ENCODE results near the gene SKAP2. TPM values are rescaled to one million over a fixed set of nuclear protein-coding genes. Genes with fewer than 3 reads are reported as not detected.

SKAP2 gene
- polyA plus RNA-seq, 3 donors, result 19.2 to 204 (median 158) TPM

GRCh38 chr7:26688388-26688787, 176.0 kb downstream of the SKAP2 start:
- Mint-ChIP-seq H3K36me3 (peaks cover 42 to 53% of the 10 kb centered on the region in 2 donors), H3K4me1 (peaks cover 14% of the 10 kb centered on the region), H3K27me3 (ENCODE audit: low read depth in 3 of 3) (peaks cover 0 to 2% (median 0%) of the 10 kb centered on the region in 3 donors), H3K9me3 (no peaks in the 10 kb centered on the region), H3K27ac (no peak overlapping the region), H3K4me3 (no peak overlapping the region)
- peaks cover 3 to 12% of the 10 kb centered on the region in 2 donors for H3K4me1 ChIP-seq (ENCODE audit: control insufficient read depth in 1 of 2, insufficient read depth in 2 of 2, low read length in 2 of 2)
- no peaks in the 10 kb centered on the region for H3K27me3 ChIP-seq (ENCODE audit: control insufficient read depth in 2 of 2, insufficient read depth in 2 of 2, low read length in 2 of 2)
- H3K9ac ChIP-seq (ENCODE audit: insufficient read depth, low read length, poor library complexity, severe bottlenecking), result no peak overlapping the region
- H2AFZ ChIP-seq (ENCODE audit: insufficient read depth, low read depth, low read length, poor library complexity, severe bottlenecking), result no peak overlapping the region
- H3K9me3 ChIP-seq (replicated peaks in 1 of 2; ENCODE audit: control insufficient read depth in 1 of 2, insufficient read depth in 1 of 2, low read length in 2 of 2), result no peaks in the 10 kb centered on the region
- H3K36me3 ChIP-seq (replicated peaks in 1 of 2; ENCODE audit: control insufficient read depth in 1 of 2, insufficient read depth in 2 of 2, low read length in 2 of 2), result peaks cover 7 to 48% of the 10 kb centered on the region in 2 donors
- no peak overlapping the region for H3K27ac ChIP-seq (ENCODE audit: low read depth in 1 of 2, low read length in 2 of 2)
- no peak overlapping the region for H3K4me2 ChIP-seq (replicated peaks; ENCODE audit: extremely low read depth, low read length, poor library complexity, severe bottlenecking)
- peaks cover 11% of the 10 kb centered on the region for H4K20me1 ChIP-seq (ENCODE audit: insufficient read depth, low read length)
- no peak for DNase-seq
- no peaks in the 10 kb centered on the region for H3K79me2 ChIP-seq (ENCODE audit: insufficient read depth, low read length)
- no peak for TF ChIP-seq CTCF (IDR thresholded peaks at IDR 0.05)
- H3K4me3 ChIP-seq (replicated peaks in 1 of 3; ENCODE audit: low read depth in 2 of 3, low read length in 3 of 3), result no peak overlapping the region
- intact Hi-C loops (cut with micrococcal nuclease), result no loop called here

DNA sequence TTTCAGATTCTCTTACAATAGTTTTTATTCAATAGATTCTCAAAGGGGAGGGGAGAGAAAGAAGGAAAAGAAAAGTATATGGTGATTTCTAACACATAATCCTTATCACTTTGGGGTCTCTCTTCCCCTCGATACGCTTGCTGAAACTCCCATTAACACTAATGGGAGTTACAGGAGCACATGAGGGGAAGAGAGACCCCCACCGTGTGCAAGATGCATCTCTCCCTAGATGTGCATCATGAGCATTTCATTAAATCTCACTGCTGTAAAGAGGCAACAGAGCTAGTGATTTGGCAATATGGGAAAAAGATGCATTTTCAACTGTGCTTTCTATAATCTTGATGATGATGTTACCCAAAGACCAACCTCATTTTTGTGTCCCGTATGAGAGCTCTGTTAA, 177.4 kb downstream of the SKAP2 start:
- Histone ChIP-seq H3K9me3 (replicated peaks in 1 of 2; ENCODE audit: control insufficient read depth in 1 of 2, insufficient read depth in 1 of 2, low read length in 2 of 2) (no peaks in the 10 kb centered on the region), H3K4me3 (replicated peaks in 1 of 3; ENCODE audit: low read depth in 2 of 3, low read length in 3 of 3) (no peak overlapping the region), H3K79me2 (ENCODE audit: insufficient read depth, low read length) (no peaks in the 10 kb centered on the region), H3K36me3 (replicated peaks in 1 of 2; ENCODE audit: control insufficient read depth in 1 of 2, insufficient read depth in 2 of 2, low read length in 2 of 2) (peaks cover 7 to 58% of the 10 kb centered on the region in 2 donors), H3K9ac (ENCODE audit: insufficient read depth, low read length, poor library complexity, severe bottlenecking) (no peak overlapping the region), H2AFZ (ENCODE audit: insufficient read depth, low read depth, low read length, poor library complexity, severe bottlenecking) (no peak overlapping the region), H3K27me3 (ENCODE audit: control insufficient read depth in 2 of 2, insufficient read depth in 2 of 2, low read length in 2 of 2) (no peaks in the 10 kb centered on the region), H3K4me2 (replicated peaks; ENCODE audit: extremely low read depth, low read length, poor library complexity, severe bottlenecking) (no peak overlapping the region), H3K27ac (ENCODE audit: low read depth in 1 of 2, low read length in 2 of 2) (no peak overlapping the region), H4K20me1 (ENCODE audit: insufficient read depth, low read length) (peaks cover 11% of the 10 kb centered on the region), H3K4me1 (ENCODE audit: control insufficient read depth in 1 of 2, insufficient read depth in 2 of 2, low read length in 2 of 2) (peaks cover 3 to 12% of the 10 kb centered on the region in 2 donors)
- Mint-ChIP-seq H3K36me3 (peaks cover 46 to 59% of the 10 kb centered on the region in 2 donors), H3K27ac (no peak overlapping the region), H3K27me3 (ENCODE audit: low read depth in 3 of 3) (no peaks in the 10 kb centered on the region), H3K4me3 (no peak overlapping the region), H3K4me1 (peaks cover 12% of the 10 kb centered on the region), H3K9me3 (no peaks in the 10 kb centered on the region)
- DNase-seq, result no peak
- intact Hi-C loops (cut with micrococcal nuclease), result no loop called here
- no peak for TF ChIP-seq CTCF (IDR thresholded peaks at IDR 0.05)
- WGBS (ENCODE audit: insufficient coverage), result no CpG with 5 or more reads among the region's 4 CpGs

All from CD14-positive monocyte (primary cell).